NCI-H774 (cell line): ENCODE measurements around the gene TTLL13.

Experiments used
- DNase-seq: peaks from one replicate; lab custom pipeline; 2025; lab: John Stamatoyannopoulos, UW

Gene TTLL13

GRCh38 chr15:90217671-90218394 lies 31.5 kb upstream of the TTLL13 start:
- DNase-seq, result no peak

- DNase-seq, result no peak
These were observed 29.8 kb upstream of the TTLL13 start for GRCh38 chr15:90219421-90220141.

- DNase-seq, result peak; percentile 16
These were observed 28.0 kb upstream of the TTLL13 start for GRCh38 chr15:90221246-90221900.

- no peak for DNase-seq
These were observed 26.8 kb upstream of the TTLL13 start for GRCh38 chr15:90222547-90222946.

GRCh38 chr15:90223441-90224165 lies 25.8 kb upstream of the TTLL13 start:
- DNase-seq, result no peak

GRCh38 chr15:90225047-90225446 lies 24.3 kb upstream of the TTLL13 start:
- no peak for DNase-seq

- DNase-seq, result peak; percentile 71
These were observed 23.7 kb upstream of the TTLL13 start for GRCh38 chr15:90225504-90226234.

GRCh38 chr15:90227336-90227735 lies 22.0 kb upstream of the TTLL13 start:
- DNase-seq, result no peak

- no peak for DNase-seq
These were observed 21.3 kb upstream of the TTLL13 start for GRCh38 chr15:90227816-90228772.

GRCh38 chr15:90228960-90229359 lies 20.4 kb upstream of the TTLL13 start:
- DNase-seq, result no peak

GRCh38 chr15:90230071-90230494 lies 19.3 kb upstream of the TTLL13 start:
- no peak for DNase-seq

GRCh38 chr15:90230610-90231009 lies 18.7 kb upstream of the TTLL13 start:
- DNase-seq, result no peak

GRCh38 chr15:90231028-90232017 lies 18.0 kb upstream of the TTLL13 start:
- no peak for DNase-seq

GRCh38 chr15:90232196-90232595 lies 17.2 kb upstream of the TTLL13 start:
- DNase-seq, result no peak

GRCh38 chr15:90232941-90233386 lies 16.4 kb upstream of the TTLL13 start:
- no peak for DNase-seq

GRCh38 chr15:90233387-90234095 lies 15.8 kb upstream of the TTLL13 start, which contains the start of gene CIB1:
CIB1 (minus strand) TSS chr15:90233941; CDS start chr15:90233885, 56 bp downstream.
- peak; percentile 93 for DNase-seq

- no peak for DNase-seq
These were observed 15.0 kb upstream of the TTLL13 start, which contains the start of gene GDPGP1 for GRCh38 chr15:90234096-90234988. GDPGP1 (plus strand) TSS chr15:90234209; CDS start chr15:90240909, 6,700 bp downstream.
